ENCODE data around the gene ZNF497.
"Not testable (repeated sequence)": the region's sequence is repeated elsewhere in the genome, so short reads cannot be mapped to it uniquely, and the experiment has no call there.

DNA sequence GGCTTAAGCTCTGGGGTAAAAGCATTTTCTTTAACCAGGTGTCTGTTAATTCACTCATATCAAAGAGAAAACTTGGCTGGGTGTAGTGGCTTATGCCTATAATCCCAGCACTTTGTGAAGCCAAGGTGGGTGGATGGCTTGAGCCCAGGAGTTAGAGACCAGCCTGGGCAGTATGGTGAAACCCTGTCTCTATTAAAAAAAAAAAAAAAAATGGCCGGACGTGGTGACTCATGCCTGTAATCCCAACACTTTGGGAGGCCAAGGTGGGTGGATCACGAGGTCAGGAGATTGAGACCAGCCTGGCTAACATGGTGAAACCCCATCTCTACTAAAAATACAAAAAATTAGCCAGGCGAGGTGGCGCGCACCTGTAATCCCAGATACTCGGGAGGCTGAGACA is 14.2 kb upstream of the ZNF497 start:
- TF ChIP-seq, protein P1, sequence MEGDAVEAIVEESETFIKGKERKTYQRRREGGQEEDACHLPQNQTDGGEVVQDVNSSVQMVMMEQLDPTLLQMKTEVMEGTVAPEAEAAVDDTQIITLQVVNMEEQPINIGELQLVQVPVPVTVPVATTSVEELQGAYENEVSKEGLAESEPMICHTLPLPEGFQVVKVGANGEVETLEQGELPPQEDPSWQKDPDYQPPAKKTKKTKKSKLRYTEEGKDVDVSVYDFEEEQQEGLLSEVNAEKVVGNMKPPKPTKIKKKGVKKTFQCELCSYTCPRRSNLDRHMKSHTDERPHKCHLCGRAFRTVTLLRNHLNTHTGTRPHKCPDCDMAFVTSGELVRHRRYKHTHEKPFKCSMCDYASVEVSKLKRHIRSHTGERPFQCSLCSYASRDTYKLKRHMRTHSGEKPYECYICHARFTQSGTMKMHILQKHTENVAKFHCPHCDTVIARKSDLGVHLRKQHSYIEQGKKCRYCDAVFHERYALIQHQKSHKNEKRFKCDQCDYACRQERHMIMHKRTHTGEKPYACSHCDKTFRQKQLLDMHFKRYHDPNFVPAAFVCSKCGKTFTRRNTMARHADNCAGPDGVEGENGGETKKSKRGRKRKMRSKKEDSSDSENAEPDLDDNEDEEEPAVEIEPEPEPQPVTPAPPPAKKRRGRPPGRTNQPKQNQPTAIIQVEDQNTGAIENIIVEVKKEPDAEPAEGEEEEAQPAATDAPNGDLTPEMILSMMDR (conservative IDR thresholded peaks at IDR 0.05) = not testable (repeated sequence)
- TF ChIP-seq ZFX (IDR thresholded peaks at IDR 0.05) = not testable (repeated sequence)
